Measurements from ENCODE around the gene SCLT1.

GRCh38 chr4:129113434-129113833, 20.1 kb upstream of the SCLT1 start:
- TF ChIP-seq POLR2A (IDR thresholded peaks at IDR 0.05; ENCODE audit: low read depth, low read length) (no peak), BHLHE40 (IDR thresholded peaks at IDR 0.05; ENCODE audit: low read depth, low read length) (no peak), RFX5 (IDR thresholded peaks at IDR 0.05; ENCODE audit: low read depth, low read length) (no peak), ELK1 (IDR thresholded peaks at IDR 0.05; ENCODE audit: borderline replicate concordance, low read depth, low read length) (no peak), CEBPB (IDR thresholded peaks at IDR 0.05; ENCODE audit: low read depth, low read length) (no peak), FOS (IDR thresholded peaks at IDR 0.05; ENCODE audit: low read depth, low read length) (no peak), USF2 (IDR thresholded peaks at IDR 0.05; ENCODE audit: low read depth, low read length) (no peak), RAD21 (IDR thresholded peaks at IDR 0.05; ENCODE audit: low read length) (no peak), NFE2L2 (IDR thresholded peaks at IDR 0.05; ENCODE audit: low read depth, low read length) (no peak), SMC3 (IDR thresholded peaks at IDR 0.05; ENCODE audit: low read depth, low read length) (no peak), CHD1 (IDR thresholded peaks at IDR 0.05; ENCODE audit: low read depth, low read length) (no peak)
- TF ChIP-seq, protein P1, sequence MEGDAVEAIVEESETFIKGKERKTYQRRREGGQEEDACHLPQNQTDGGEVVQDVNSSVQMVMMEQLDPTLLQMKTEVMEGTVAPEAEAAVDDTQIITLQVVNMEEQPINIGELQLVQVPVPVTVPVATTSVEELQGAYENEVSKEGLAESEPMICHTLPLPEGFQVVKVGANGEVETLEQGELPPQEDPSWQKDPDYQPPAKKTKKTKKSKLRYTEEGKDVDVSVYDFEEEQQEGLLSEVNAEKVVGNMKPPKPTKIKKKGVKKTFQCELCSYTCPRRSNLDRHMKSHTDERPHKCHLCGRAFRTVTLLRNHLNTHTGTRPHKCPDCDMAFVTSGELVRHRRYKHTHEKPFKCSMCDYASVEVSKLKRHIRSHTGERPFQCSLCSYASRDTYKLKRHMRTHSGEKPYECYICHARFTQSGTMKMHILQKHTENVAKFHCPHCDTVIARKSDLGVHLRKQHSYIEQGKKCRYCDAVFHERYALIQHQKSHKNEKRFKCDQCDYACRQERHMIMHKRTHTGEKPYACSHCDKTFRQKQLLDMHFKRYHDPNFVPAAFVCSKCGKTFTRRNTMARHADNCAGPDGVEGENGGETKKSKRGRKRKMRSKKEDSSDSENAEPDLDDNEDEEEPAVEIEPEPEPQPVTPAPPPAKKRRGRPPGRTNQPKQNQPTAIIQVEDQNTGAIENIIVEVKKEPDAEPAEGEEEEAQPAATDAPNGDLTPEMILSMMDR (conservative IDR thresholded peaks at IDR 0.05; ENCODE audit: low read depth, low read length): no peak
